Stimulated activated CD4-positive, alpha-beta T cell treated with anti-CD3 and anti-CD28 coated beads, Interleukin-2, amount 100 ng/mL, for 48 hours (primary cell): ENCODE data around the gene MRPL58.
"Not testable (repeated sequence)": the region's sequence is repeated elsewhere in the genome, so short reads cannot be mapped to it uniquely, and the experiment has no call there.

ENCODE experiments used
- DNase-seq, 2 donors: peaks; one replicate each; pipeline ENCODE4 v3.0.0-alpha.2; 2020

Gene MRPL58

DNA sequence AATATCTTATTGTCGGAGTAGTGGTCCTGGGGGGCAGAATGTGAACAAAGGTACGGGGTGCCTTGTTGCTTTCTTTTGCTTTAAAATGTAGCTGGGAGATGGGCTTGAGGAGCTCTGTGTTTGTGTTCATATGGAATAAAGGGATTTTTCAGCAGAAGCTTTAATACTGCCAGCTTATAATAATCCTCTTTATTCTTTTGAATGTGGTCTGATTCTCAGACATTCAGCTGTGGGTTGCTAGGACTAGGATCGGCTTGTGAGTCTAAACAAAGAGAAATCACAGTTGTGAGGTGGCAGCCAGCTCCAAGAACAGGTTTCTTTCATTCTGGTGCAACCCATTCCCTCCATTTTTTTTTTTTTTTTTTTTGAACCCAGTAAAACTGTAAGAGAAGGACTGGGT lies 7.2 kb downstream of the MRPL58 start:
- no peak for DNase-seq

DNA sequence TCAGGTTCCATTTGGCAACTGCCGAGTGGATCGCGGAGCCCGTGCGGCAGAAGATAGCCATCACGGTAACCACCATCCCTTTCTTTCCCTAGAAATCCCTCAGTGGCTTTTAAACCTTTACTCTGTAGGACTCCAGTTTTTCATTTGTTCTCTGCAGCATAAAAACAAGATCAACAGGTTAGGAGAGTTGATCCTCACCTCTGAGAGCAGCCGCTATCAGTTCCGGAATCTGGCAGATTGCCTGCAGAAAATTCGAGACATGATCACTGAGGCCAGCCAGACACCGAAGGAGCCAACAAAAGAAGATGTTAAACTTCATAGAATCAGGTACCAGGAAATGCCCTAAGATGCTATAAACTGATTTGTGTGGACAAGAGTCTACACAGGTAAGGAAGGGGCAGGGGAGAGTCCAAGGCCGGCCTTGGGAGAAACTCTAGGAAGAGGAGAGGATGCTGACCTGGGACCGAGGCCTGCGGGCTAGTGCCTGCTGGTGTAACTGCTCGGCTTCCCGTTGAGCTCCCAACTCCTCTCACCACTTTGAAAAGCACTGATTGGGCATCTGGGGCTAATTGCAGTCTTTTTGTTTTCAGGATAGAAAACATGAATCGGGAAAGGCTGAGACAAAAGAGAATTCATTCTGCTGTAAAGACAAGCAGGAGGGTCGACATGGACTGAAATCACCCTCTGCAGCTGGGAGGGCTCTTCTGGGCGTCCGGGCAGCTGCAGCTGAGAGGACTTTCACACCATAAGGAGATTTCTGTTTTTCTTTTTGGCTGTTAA lies 8.1 kb downstream of the MRPL58 start:
- no peak for DNase-seq

DNA sequence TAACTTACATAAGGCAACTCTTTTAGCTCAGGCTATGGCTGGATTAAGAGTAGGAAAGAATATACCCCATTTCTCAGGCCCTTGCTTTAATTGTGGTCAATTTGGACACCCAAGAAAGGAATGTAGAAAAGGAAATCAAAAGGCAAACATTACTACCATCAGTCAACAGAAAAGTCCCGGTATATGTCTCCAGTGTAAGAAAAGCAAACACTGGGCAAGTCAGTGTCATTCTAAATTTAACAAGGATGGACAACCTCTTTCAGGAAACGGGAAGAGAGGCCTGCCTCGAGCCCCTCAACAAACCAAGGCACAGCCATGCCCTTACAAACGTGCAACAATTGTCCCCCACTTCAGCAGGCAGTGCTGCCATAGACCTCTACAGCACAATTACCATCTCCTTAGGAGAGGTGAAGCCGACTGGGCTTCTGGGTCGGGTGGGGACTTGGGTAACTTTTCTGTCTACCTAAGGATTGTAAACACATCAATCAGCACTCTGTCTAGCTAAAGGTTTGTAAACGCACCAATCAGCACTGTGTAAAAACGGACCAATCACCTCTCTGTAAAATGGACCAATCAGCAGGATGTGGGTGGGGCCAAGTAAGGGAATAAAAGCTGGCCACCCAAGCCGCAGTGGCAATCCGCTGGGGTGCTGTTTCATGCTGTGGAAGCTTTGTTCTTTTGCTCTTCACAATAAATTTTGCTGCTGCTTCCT lies 12.4 kb downstream of the MRPL58 start:
- peak in 1 of 2 donors; percentile 34 for DNase-seq

DNA sequence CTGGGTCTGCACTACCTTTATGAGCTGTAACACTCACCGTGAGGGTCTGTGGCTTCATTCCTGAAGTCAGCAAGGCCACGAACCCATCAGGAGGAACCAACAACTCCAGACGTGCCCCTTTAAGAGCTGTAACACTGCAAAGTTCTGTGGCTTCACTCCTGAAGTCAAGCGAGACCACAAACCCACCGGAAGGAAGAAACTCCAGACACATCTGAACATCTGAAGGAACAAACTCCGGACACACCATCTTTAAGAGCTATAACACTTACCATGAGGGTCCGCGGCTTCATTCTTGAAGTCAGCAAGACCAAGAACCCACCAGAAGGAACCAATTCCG lies 12.9 kb downstream of the MRPL58 start:
- not testable (repeated sequence) for DNase-seq

DNA sequence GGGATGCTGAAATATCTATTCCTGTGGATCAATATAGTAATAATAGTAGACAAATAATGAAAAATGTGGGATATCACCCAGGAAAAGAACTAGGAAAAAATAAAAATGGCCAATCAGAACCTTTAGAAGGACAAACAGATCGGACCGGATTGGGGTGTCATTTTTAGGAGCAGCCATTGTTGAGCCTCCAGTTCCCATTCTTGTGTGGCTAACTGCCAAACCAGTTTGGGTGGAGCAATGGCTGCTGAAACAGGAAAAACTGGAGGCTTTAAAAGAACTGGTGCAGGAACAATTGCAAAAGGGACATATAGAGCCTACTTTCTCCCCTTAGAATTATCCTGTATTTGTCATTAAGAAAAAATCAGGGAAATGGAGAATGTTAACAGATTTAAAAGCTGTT lies 14.2 kb downstream of the MRPL58 start:
- not testable (repeated sequence) for DNase-seq

GRCh38 chr17:75030161-75030560 lies 17.7 kb downstream of the MRPL58 start:
- no peak for DNase-seq

DNA sequence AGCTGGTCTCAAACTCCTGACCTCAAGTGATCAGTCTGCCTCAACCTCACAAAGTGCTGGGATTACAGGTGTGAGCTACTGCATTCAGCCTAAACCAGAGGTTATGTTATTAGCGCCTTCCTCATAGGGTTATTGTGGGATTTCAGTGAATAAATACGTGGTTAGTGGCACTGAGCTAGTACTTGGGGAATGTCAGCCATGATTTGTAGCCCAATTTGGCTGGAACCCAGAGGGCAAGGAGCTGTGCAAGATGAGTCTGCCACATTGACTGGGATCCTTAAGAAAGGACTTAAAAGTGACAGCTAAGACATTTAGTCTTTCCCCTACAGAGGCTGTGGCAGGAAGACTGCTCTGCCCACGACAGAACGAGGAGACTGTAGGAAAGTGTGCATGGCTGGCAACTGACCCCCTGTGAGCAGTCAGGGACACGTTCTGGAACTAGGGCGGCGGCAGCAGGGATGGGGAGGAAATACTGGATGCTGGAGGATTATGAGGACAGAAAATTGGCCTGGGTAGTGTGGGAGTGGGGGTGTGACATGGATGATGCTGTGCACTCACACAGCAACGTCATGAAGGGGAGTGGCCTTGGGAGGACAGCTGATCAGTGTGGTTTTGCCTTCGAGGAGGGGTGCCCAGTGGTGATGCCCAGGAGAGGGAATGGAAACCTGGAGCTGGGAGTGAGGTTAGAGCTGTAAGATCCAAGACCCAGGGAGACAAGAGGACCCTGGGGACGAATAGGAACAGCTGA lies 19.7 kb downstream of the MRPL58 start:
- peak; percentile 35 to 46 for DNase-seq

GRCh38 chr17:75032720-75033280 lies 20.3 kb downstream of the MRPL58 start:
- no peak for DNase-seq

DNA sequence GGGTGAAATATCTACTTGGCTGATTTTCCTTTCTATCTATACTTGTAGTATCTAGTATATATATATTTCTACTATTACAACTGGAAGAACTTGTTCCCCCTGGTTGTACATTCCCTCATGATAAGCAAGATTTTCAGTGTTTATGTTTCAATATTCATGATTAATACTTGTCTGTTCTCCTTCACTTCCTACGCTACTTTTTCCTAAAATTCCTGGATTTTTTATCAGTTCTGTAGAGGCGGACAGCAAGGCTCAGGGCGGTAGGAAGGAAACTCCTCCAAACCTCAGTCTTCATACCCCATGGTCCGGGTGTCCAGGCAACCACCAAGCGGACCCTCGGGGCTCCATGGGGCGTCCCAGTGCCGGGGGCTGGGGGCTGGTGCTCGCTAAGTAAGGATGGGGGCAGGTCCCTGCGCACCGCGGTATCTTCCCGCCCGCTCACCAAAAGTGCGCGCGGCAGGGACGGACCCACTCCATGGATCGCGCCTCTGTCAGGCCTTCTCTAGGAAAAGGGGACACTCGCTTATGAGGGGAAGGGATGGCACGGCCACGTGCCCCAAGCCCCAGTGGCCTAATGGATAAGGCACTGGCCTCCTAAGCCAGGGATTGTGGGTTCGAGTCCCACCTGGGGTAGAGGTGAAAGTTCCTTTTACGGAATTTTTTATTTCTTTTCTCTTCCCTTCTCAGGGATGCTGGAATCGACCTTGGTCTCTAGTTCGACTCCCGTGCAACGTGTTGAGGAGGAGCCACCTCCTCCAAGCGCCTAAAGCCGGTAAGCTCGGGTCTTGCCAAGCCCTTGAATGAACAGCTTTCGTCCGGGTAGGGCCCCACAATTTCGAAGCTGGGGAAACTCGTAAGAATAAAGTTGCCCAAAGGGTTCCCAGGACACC lies 21.1 kb downstream of the MRPL58 start:
- DNase-seq = peak; percentile 99

DNA sequence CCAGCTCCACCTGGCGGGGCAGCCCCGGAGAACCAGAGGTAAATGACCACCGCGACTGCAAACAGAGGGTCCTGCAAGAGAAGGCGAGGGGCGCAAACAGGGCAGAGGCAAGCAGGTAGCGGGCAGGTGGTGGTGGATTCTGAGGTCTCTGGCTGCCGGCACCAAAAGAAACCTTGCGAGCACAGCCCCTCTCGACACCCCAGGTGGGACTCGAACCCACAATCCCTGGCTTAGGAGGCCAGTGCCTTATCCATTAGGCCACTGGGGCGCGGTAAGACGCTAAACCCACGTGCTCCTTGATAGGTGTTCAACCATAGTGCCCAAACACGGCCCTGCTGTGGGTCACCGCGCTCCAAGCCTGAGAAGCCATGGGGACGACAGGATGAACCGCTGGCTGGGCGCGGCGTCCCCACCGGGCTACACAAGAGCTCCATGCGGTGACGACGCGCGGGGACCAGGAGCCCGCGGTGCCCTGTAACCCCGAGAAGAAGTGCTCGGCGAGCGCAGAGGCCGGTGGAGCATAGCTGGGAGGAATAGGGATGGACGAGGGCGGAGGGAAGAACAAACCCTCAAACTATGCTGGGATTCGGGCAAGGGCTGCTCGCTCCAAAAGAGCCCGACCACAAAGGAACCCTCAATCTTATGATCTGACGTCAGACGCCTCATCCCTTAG lies 21.9 kb downstream of the MRPL58 start:
- DNase-seq = peak; percentile 97

- peak; percentile 61 to 64 for DNase-seq
Measured at GRCh38 chr17:75036643-75037268, 24.3 kb downstream of the MRPL58 start.

DNA sequence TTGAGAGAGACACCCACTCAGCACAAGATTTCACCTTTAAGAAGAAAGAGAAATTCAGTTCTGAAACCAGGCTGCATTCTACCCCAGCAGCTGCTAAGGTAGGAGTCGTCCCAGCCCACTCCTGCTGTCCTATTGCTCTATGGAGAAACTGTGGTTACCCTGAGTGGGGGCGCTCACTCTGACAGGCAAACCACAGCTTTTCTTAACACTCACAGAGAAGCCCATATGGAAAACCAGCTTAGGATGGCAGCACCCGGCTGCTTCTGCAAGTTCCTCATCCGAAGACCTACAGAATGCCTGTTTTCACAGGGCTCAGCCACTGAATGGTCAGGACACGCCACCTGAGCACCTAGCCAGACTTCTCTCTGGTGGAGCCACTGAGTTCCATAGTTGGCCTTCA lies 26.8 kb downstream of the MRPL58 start:
- no peak for DNase-seq

DNA sequence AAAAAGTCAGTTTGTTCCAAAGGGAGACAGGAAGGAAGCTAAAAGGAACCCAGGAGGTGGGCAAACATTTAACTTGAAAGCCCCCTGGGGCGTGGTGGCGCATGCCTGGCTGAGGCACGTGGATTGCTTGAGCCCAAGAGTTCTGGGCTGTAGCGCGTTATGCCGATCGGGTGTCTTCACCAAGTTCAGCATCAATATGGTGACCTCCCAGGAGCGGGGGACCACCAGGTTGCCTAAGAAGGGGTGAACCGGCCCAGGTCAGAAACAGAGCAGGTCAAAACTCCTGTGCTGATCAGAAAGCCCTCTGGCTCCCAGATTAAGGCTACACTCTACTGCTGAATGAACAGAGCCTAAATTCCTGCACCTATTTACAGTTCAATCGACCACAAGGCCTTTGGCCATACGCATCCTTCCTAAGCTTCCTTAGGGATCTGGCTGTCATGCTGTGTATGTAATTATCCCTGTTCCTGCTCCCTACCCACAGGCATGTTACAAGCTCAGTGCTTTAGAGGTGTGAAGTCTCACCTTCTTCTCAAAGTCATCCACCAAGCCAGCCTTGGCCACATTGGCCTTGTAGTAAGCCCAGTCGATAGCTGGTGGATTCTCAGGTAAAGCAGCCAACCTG lies 29.3 kb downstream of the MRPL58 start:
- DNase-seq = no peak

- not testable (repeated sequence) for DNase-seq
Measured at GRCh38 chr17:75043789-75044188, 31.3 kb downstream of the MRPL58 start.

DNA sequence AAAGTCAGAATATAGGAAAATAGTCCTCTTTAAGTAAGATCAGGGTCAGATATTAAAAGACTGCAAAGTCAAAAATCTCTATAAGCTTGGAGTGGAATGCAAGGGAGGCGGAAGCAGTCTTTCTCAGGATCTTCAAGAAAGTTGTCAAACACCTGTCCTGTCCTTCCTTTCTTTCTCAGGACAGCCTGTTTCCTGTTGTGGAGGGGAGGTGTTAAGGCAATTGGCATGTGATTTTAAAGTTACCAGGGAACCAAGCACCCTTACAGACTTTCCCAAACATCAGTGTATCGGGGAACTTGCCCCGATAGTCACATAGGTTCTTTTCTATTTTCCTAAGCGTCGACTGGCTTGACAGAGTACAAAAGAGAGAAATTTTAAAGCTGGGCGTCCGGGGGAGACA lies 32.2 kb downstream of the MRPL58 start:
- no peak for DNase-seq

DNA sequence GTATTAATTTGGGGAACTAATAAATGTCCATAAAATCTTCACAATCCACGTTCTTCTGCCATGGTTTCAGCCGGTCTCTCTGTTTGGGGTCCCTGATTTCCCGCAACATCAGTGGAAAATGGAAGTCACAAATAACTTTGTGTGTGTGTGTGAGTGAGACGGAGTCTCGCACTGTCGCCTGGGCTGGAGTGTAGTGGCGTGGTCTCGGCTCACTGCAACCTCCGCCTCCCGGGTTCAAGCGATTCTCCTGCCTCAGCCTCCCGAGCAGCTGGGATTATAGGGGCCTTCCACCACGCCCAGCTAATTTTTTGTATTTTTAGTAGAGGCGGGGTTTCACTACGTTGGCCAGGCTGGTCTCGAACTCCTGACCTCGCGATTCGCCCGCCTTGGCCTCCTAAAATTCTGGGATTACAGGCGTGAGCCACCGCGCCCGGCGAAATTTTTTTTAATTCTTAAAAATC lies 33.5 kb downstream of the MRPL58 start:
- not testable (repeated sequence) for DNase-seq

- peak; percentile 90 to 92 for DNase-seq
Measured at GRCh38 chr17:75046407-75047289, 34.2 kb downstream of the MRPL58 start, which contains the start of the genes ATP5PD and KCTD2. ATP5PD (minus strand) TSS chr17:75046969; CDS start chr17:75042650, 4,319 bp downstream. KCTD2 (plus strand) TSS chr17:75047225; CDS start chr17:75047251, 26 bp downstream.

DNA sequence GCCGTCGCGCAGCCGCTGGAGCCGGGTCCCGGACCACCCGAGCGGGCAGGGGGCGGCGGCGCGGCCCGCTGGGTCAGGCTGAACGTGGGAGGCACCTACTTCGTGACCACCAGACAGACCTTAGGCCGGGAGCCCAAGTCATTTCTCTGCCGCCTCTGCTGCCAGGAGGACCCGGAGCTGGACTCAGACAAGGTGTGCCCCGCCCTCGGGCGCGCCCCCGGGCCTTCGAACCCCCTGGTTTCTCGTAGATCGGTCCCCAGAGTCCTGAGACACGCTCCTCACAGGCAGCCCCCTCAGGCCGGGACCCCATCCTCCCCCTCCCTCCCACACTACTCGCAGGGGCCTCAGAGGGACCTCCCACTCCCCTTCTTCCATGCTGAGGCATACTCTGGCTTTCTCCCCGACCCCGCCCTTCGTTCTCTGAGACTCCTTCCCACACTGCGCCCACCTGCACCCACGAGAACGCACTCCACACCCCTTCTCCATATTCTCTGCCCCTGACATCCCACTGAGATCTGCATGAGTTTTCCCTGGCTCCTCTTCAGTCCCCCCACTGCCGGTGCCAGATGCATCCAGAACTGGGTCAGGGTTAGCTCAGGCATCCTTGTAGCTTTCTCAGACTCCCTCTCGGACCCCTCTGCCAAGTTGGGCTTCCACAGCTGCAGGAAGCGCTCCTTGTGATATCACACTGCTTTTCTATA lies 35.1 kb downstream of the MRPL58 start:
- no peak for DNase-seq
